H1 (cell line): ENCODE measurements around the gene ATG2B. TPM values are rescaled to one million over a fixed set of nuclear protein-coding genes. Genes with fewer than 3 reads are reported as not detected.

ENCODE experiments used
- CTCF ChIA-PET: fragments of 300-600 bp; sonication (Branson Sonifier 250); formaldehyde crosslinking; loops from one replicate; lab custom pipeline; 2021; ENCODE audit not compliant: partially characterized antibody; lab: Charles Lee
- POLR2A ChIA-PET: fragments of 300-600 bp; sonication (Branson Sonifier 250); formaldehyde crosslinking; loops from one replicate; lab custom pipeline; 2021; ENCODE audit warnings: inconsistent platforms; ENCODE audit not compliant: partially characterized antibody; lab: Charles Lee
- DNase-seq, 2 experiments: peaks; one replicate each; pipeline versions ENCODE4 v3.0.0 to v3.0.0-alpha.2; 2010 to 2022; ENCODE audit warnings: low spot score in 2 of 2, low read depth in 1 of 2, mixed read lengths in 1 of 2
- FAIRE-seq: peaks from 2 replicates; lab custom pipeline; 2011; peaks lifted over from hg19 to GRCh38; lab: Jason Lieb, UNC
- H2AFZ ChIP-seq: 2 replicates; pipeline ENCODE4 v1.8.1; 2012; ENCODE audit warnings: low read length, inconsistent platforms
- H2AK5ac ChIP-seq: 2 replicates; pipeline ENCODE4 v1.6.1; 2013; ENCODE audit warnings: low read depth, low read length
- H2BK120ac ChIP-seq: replicated peaks from 2 replicates; pipeline ENCODE3; 2013; ENCODE audit warnings: low read depth, low read length, inconsistent platforms
- H2BK12ac ChIP-seq: 2 replicates; pipeline ENCODE4 v1.6.1; 2013; ENCODE audit warnings: low read depth, low read length
- H2BK15ac ChIP-seq: 2 replicates; pipeline ENCODE4 v1.6.1; 2013; ENCODE audit warnings: low read length
- H2BK20ac ChIP-seq: 2 replicates; pipeline ENCODE4 v1.6.1; 2013; ENCODE audit warnings: low read length
- H2BK5ac ChIP-seq: 2 replicates; pipeline ENCODE4 v1.6.1; 2013; ENCODE audit warnings: low read depth, low read length
- H3K14ac ChIP-seq: 2 replicates; pipeline ENCODE4 v1.6.1; 2013; ENCODE audit warnings: inconsistent platforms; ENCODE audit not compliant: insufficient read length
- H3K18ac ChIP-seq: 2 replicates; pipeline ENCODE4 v1.6.1; 2013; ENCODE audit warnings: low read length; ENCODE audit errors: extremely low read depth
- H3K23ac ChIP-seq: 2 replicates; pipeline ENCODE4 v1.6.1; 2013; ENCODE audit warnings: inconsistent platforms; ENCODE audit not compliant: insufficient read length
- H3K23me2 ChIP-seq: 2 replicates; pipeline ENCODE4 v1.6.1; 2013; ENCODE audit warnings: low read depth, low read length
- H3K27ac ChIP-seq: 2 replicates; pipeline ENCODE4 v1.6.1; 2011; ENCODE audit warnings: low read depth, low read length, inconsistent platforms
- H3K27me3 ChIP-seq, 4 experiments: replicated peaks in 1 of 4; 1 replicate in 1 of 4; 2 replicates in 3 of 4; pipeline versions ENCODE4 v1.6.1 to v1.8.1; 2011 to 2013; ENCODE audit warnings: low read length in 3 of 4, mild to moderate bottlenecking in 3 of 4, inconsistent platforms in 2 of 4, mixed read lengths in 2 of 4, moderate library complexity in 1 of 4; ENCODE audit not compliant: control insufficient read depth in 3 of 4, insufficient read depth in 3 of 4; ENCODE audit errors: extremely low read depth in 1 of 4
- H3K36me3 ChIP-seq, 4 experiments: 2 replicates each; pipeline versions ENCODE4 v1.6.1 to v1.8.1; 2011 to 2013; ENCODE audit warnings: mild to moderate bottlenecking in 4 of 4, low read length in 3 of 4, moderate library complexity in 2 of 4, control low read depth in 1 of 4, inconsistent platforms in 1 of 4; ENCODE audit not compliant: insufficient read depth in 4 of 4, control insufficient read depth in 2 of 4
- H3K4ac ChIP-seq: replicated peaks from 2 replicates; pipeline ENCODE3; 2013; ENCODE audit warnings: low read length, low read depth, mixed read lengths, inconsistent platforms; ENCODE audit not compliant: insufficient read length
- H3K4me1 ChIP-seq, 4 experiments: replicated peaks in 1 of 4; 1 replicate in 1 of 4; 2 replicates in 3 of 4; pipeline versions ENCODE4 v1.6.1 to v1.8.1; 2011 to 2013; ENCODE audit warnings: low read length in 3 of 4, inconsistent platforms in 2 of 4, mixed read lengths in 1 of 4; ENCODE audit not compliant: insufficient read depth in 4 of 4, control insufficient read depth in 3 of 4
- H3K4me2 ChIP-seq, 2 experiments: 2 replicates each; pipeline versions ENCODE4 v1.6.1 to v1.8.1; 2011 to 2013; ENCODE audit warnings: low read depth in 2 of 2, low read length in 2 of 2, control low read depth in 1 of 2, inconsistent platforms in 1 of 2, mild to moderate bottlenecking in 1 of 2; ENCODE audit not compliant: insufficient read depth in 1 of 2
- H3K4me3 ChIP-seq, 4 experiments: fragments of 200-600, 300-600 bp in 1 of 4; sonication (generic), shearing (Covaris generic), sonication (Bioruptor Twin) in 1 of 4; 2 replicates each; pipeline versions ENCODE4 v1.5.1 to v1.8.1; 2011 to 2016; ENCODE audit warnings: low read length in 4 of 4, low read depth in 3 of 4, control low read depth in 2 of 4, inconsistent platforms in 2 of 4, mild to moderate bottlenecking in 2 of 4, mixed read lengths in 1 of 4, moderate library complexity in 1 of 4; ENCODE audit not compliant: insufficient read depth in 2 of 4; ENCODE audit errors: extremely low read depth in 1 of 4
- H3K56ac ChIP-seq: replicated peaks from 2 replicates; pipeline ENCODE3; 2013; ENCODE audit warnings: low read depth, mild to moderate bottlenecking, mixed read lengths, low read length, inconsistent platforms; ENCODE audit not compliant: insufficient read length
- H3K79me1 ChIP-seq: 2 replicates; pipeline ENCODE4 v1.6.1; 2013; ENCODE audit warnings: low read depth, low read length, control low read depth
- H3K79me2 ChIP-seq, 2 experiments: 2 replicates each; pipeline versions ENCODE4 v1.6.1 to v1.8.1; 2012 to 2013; ENCODE audit warnings: low read length in 2 of 2, mild to moderate bottlenecking in 2 of 2, inconsistent platforms in 1 of 2; ENCODE audit not compliant: insufficient read depth in 2 of 2, control insufficient read depth in 1 of 2
- H3K9ac ChIP-seq, 4 experiments: replicated peaks in 1 of 4; 1 replicate in 1 of 4; 2 replicates in 3 of 4; pipeline versions ENCODE4 v1.6.1 to v1.8.1; 2011 to 2013; ENCODE audit warnings: low read depth in 3 of 4, low read length in 3 of 4, control low read depth in 2 of 4, mild to moderate bottlenecking in 2 of 4, moderate library complexity in 2 of 4, inconsistent platforms in 1 of 4; ENCODE audit errors: extremely low read depth in 1 of 4
- H3K9me3 ChIP-seq, 2 experiments: 2 replicates each; pipeline versions ENCODE4 v1.6.1 to v1.8.1; 2012 to 2013; ENCODE audit warnings: mild to moderate bottlenecking in 2 of 2, moderate library complexity in 2 of 2, control low read depth in 1 of 2, inconsistent platforms in 1 of 2, low read depth in 1 of 2, low read length in 1 of 2, mixed read lengths in 1 of 2; ENCODE audit not compliant: insufficient read depth in 2 of 2
- H4K20me1 ChIP-seq, 2 experiments: replicated peaks in 1 of 2; 2 replicates each; pipeline versions ENCODE3 to v1.8.1; 2011 to 2013; ENCODE audit warnings: inconsistent platforms in 2 of 2, low read length in 2 of 2, mild to moderate bottlenecking in 1 of 2; ENCODE audit not compliant: insufficient read depth in 2 of 2, control insufficient read depth in 1 of 2
- H4K5ac ChIP-seq: 2 replicates; pipeline ENCODE4 v1.6.1; 2013; ENCODE audit warnings: low read length, low read depth, mixed read lengths, inconsistent platforms; ENCODE audit not compliant: insufficient read length
- H4K8ac ChIP-seq: 2 replicates; pipeline ENCODE4 v1.8.0; 2013; ENCODE audit warnings: mild to moderate bottlenecking, moderate library complexity, low read length, inconsistent platforms; ENCODE audit not compliant: insufficient read depth; ENCODE audit errors: extremely low read depth
- H4K91ac ChIP-seq: replicated peaks from 2 replicates; pipeline ENCODE3; 2013; ENCODE audit warnings: low read length, mixed read lengths, inconsistent platforms; ENCODE audit not compliant: insufficient read length
- BACH1 ChIP-seq: IDR thresholded peaks from 2 replicates; pipeline ENCODE4 v1.6.1; 2012; ENCODE audit warnings: low read length, improper control_type of control experiment
- MAFK ChIP-seq: IDR thresholded peaks from 2 replicates; pipeline ENCODE4 v1.6.1; 2012; ENCODE audit warnings: low read depth, mild to moderate bottlenecking, improper control_type of control experiment, low read length
- SP4 ChIP-seq: IDR thresholded peaks from 2 replicates; pipeline ENCODE4 v1.6.1; 2012; ENCODE audit warnings: low read length, inconsistent platforms
- TBP ChIP-seq: IDR thresholded peaks from 2 replicates; pipeline ENCODE4 v1.6.1; 2011; ENCODE audit warnings: low read depth, low read length, improper control_type of control experiment
- WGBS, 2 experiments: shearing (Covaris generic) in 1 of 2; methylation state at CpG; one replicate each; pipeline versions ENCODE4 v1.1.6 to v1.1.7; 2013 to 2015; ENCODE audit warnings: low lambda C conversion rate in 2 of 2, mixed read lengths in 2 of 2, inconsistent platforms in 1 of 2, low coverage in 1 of 2, missing lambda C conversion rate in 1 of 2; ENCODE audit not compliant: insufficient replicate concordance in 2 of 2, insufficient coverage in 1 of 2, insufficient read length in 1 of 2; ENCODE audit errors: extremely low coverage in 1 of 2, missing lambda C conversion rate in 1 of 2; 5-methylcytosine and 5-hydroxymethylcytosine counted together
- long read RNA-seq, 2 experiments: library from RNA in 1 of 2; library from capped mRNA in 1 of 2; stranded (forward); transcript quantifications; one replicate each; pipeline ENCODE4 v2.0.0, GENCODE V29; 2021; ENCODE audit warnings: inconsistent platforms in 1 of 2
- polyA minus RNA-seq, 3 experiments: library from RNA; depleted of rRNA, polyadenylated mRNA; stranded (reverse); fragments of >200 nt; gene quantifications; 1 replicate in 2 of 3; 2 replicates in 1 of 3; pipeline ENCODE4 v1.2.3, GENCODE V29; 2011
- polyA plus RNA-seq, 7 experiments: library from polyadenylated mRNA; depleted of rRNA in 3 of 7; stranded (reverse) in 5 of 7; unstranded in 2 of 7; fragments of >200 nt in 5 of 7; fragments of 200-250 nt in 2 of 7; gene quantifications; 1 replicate in 5 of 7; 2 replicates in 1 of 7; 4 replicates in 1 of 7; pipeline versions ENCODE4 v1.2.1 to v1.2.3, GENCODE V29; 2011 to 2013; ENCODE audit warnings: missing spikeins in 2 of 7, mixed read lengths in 2 of 7
- total RNA-seq: library from RNA; stranded (reverse); fragmentation: NEBNext Ultra II Directional; extraction: Animal tissue kit (Norgen Biotek cat#: 25700); gene quantifications from 2 replicates; pipeline ENCODE4 v1.2.1, GENCODE V29; 2021

The ATG2B gene, protein sequence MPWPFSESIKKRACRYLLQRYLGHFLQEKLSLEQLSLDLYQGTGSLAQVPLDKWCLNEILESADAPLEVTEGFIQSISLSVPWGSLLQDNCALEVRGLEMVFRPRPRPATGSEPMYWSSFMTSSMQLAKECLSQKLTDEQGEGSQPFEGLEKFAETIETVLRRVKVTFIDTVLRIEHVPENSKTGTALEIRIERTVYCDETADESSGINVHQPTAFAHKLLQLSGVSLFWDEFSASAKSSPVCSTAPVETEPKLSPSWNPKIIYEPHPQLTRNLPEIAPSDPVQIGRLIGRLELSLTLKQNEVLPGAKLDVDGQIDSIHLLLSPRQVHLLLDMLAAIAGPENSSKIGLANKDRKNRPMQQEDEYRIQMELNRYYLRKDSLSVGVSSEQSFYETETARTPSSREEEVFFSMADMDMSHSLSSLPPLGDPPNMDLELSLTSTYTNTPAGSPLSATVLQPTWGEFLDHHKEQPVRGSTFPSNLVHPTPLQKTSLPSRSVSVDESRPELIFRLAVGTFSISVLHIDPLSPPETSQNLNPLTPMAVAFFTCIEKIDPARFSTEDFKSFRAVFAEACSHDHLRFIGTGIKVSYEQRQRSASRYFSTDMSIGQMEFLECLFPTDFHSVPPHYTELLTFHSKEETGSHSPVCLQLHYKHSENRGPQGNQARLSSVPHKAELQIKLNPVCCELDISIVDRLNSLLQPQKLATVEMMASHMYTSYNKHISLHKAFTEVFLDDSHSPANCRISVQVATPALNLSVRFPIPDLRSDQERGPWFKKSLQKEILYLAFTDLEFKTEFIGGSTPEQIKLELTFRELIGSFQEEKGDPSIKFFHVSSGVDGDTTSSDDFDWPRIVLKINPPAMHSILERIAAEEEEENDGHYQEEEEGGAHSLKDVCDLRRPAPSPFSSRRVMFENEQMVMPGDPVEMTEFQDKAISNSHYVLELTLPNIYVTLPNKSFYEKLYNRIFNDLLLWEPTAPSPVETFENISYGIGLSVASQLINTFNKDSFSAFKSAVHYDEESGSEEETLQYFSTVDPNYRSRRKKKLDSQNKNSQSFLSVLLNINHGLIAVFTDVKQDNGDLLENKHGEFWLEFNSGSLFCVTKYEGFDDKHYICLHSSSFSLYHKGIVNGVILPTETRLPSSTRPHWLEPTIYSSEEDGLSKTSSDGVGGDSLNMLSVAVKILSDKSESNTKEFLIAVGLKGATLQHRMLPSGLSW (N-terminal part only)
- 14.2 and 14.4 TPM in 2 replicates for total RNA-seq
- polyA plus RNA-seq (2011; rRNA removed), result 3.8 and 4.6 TPM in 2 replicates
- 6.4 TPM for polyA plus RNA-seq (2011; cell fraction: cytosol; rRNA removed)
- 19.3 TPM for polyA plus RNA-seq (2011; cell fraction: nucleus; rRNA removed)
- polyA plus RNA-seq (2012, experiment 1 of 2), result 4.9 to 9.6 TPM (median 6.2 TPM) in 4 replicates
- polyA plus RNA-seq (2012, experiment 2 of 2), result 0.18 TPM
- 5.6 TPM for polyA plus RNA-seq (2013, experiment 1 of 2)
- polyA plus RNA-seq (2013, experiment 2 of 2), result 4.8 TPM
- 22.5 and 32.8 TPM in 2 replicates for polyA minus RNA-seq (2011; rRNA and poly(A)+ RNA removed)
- polyA minus RNA-seq (2011; cell fraction: cytosol; rRNA and poly(A)+ RNA removed), result 13.7 TPM
- polyA minus RNA-seq (2011; cell fraction: nucleus; rRNA and poly(A)+ RNA removed), result 37.8 TPM
- long read RNA-seq, experiment 1, partial matches to known transcripts, result 1 of 7 reads
- long read RNA-seq, experiment 1, other reads (novel, unspliced or antisense), result 6 of 7 reads
- long read RNA-seq, experiment 2, result 0 reads

DNA sequence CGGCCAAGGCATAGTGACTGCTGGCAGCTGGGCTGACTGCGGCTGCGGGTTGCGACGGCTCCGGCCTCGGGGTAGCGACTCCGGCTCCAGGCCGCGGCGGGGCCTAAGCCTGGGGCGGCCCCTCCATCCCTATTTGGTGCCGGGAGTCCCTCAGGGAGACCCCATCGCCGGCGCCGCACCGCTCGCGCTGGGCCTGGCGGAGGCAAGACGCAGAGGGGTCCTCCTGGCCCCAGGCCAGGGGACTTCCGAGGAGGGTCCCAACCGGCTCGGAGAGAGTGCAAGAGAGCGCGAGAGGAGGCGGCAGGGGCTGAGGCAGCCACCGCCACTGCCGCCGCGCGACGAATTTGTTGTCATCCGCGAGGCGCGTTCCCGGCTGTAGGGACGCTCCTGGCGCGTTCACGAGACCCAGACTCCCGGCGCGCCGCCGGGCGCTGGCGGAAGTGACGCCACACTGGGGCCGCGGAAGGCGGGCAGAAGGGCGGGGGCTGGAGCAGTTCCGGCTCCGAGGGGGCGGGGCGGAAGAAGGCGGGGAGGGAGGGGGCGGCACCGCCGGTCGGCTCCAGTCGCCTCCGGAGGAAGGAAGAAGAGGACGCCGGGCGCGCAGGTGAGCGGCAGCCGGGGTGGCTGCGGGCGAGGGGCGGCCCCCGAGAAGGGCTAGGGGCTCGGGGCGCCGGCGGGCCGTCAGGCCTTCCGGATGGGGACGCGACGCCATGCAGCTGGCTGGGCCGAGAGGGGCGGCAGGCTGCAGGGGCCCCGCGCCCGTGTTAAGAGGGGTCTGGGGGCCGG is at the start of gene ATG2B, which contains the start of gene GSKIP:
TSS of gene ATG2B (minus strand) at position 377 of the 786 bp plus-strand sequence. CDS start at position 12, 365 bp downstream.
TSS of gene GSKIP (plus strand) at position 562 of the 786 bp plus-strand sequence. CDS start 18,722 bp downstream, outside the sequence.
- ChIA-PET CTCF (no interaction called here), POLR2A (interaction anchor here (0.7 to 1.6 kb wide), 4 partner anchors 9 to 158 kb away, joined by 3 to 6 read pairs (median 4); partner anchors contain the start of genes BDKRB2 and PAPOLA)
- Histone ChIP-seq H2AFZ (peak within 1 kb of the TSS; percentile 36; the same call in 1 of the 2 replicates), H2BK120ac (no peak within 1 kb of the TSS), H2AK5ac (no peak within 1 kb of the TSS), H3K4ac (no peak within 1 kb of the TSS), H3K9me3 (no peaks in the 10 kb centered on the region), H3K79me1 (peaks cover 8% of the 10 kb centered on the region), H3K27me3 (no peaks in the 10 kb centered on the region), H3K23me2 (peaks cover 11% of the 10 kb centered on the region), H3K23ac (no peak within 1 kb of the TSS), H3K4me3 (peak within 1 kb of the TSS; percentile 89 to 92 (median 92)), H3K4me1 (peaks cover 0 to 10% (median 2%) of the 10 kb centered on the region in 4 experiments; a peak in 6 of 7 replicates), H2BK15ac (no peak within 1 kb of the TSS), H3K36me3 (no peaks in the 10 kb centered on the region), H4K20me1 (peaks cover 0 to 13% of the 10 kb centered on the region in 2 experiments), H2BK20ac (no peak within 1 kb of the TSS), H3K14ac (no peak within 1 kb of the TSS), H4K91ac (no peak within 1 kb of the TSS), H3K9ac (peak within 1 kb of the TSS; percentile 75 to 87 (median 82)), H3K56ac (no peak within 1 kb of the TSS), H4K8ac (peak within 1 kb of the TSS; percentile 86), H3K18ac (peak within 1 kb of the TSS; percentile 14; the same call in 1 of the 2 replicates), H4K5ac (peak within 1 kb of the TSS; percentile 58), H3K27ac (peak within 1 kb of the TSS; percentile 48; the same call in 1 of the 2 replicates), H2BK5ac (peak within 1 kb of the TSS; percentile 25; the same call in 1 of the 2 replicates), H2BK12ac (no peak within 1 kb of the TSS), H3K4me2 (peak within 1 kb of the TSS; percentile 83 to 99), H3K79me2 (peaks cover 2 to 84% of the 10 kb centered on the region in 2 experiments)
- peak; percentile 70 to 98 for DNase-seq
- FAIRE-seq, result no peak
- 2% methylated on average over 61 of the region's 92 CpGs; no CpG with 5 or more reads in 1 of the 2 experiments for WGBS, 2 experiments
- TF ChIP-seq BACH1 (no peak), TBP (0 out of 2 replicates have a peak, but pooled peaks have one; percentile 34), SP4 (no peak), MAFK (no peak)
